Endothelial cell (in vitro differentiated cells): Measurements from ENCODE around the gene RFESD. TPM values are rescaled to one million over a fixed set of nuclear protein-coding genes. Genes with fewer than 3 reads are reported as not detected.

Experiments used
- DNase-seq: peaks from one replicate; pipeline ENCODE4 v3.0.0; 2021; ENCODE audit warnings: low spot score
- H3K27ac Mint-ChIP-seq: one replicate; pipeline ENCODE4 v1.8.0; 2021; ENCODE audit warnings: mixed read lengths, inconsistent platforms; ENCODE audit not compliant: unreplicated experiment
- H3K27me3 Mint-ChIP-seq: one replicate; pipeline ENCODE4 v1.8.0; 2021; ENCODE audit warnings: mild to moderate bottlenecking, moderate library complexity, mixed read lengths, inconsistent platforms; ENCODE audit not compliant: unreplicated experiment
- H3K36me3 Mint-ChIP-seq: one replicate; pipeline ENCODE4 v1.8.0; 2021; ENCODE audit warnings: mild to moderate bottlenecking, low read depth, mixed read lengths, inconsistent platforms; ENCODE audit not compliant: unreplicated experiment
- H3K4me1 Mint-ChIP-seq: one replicate; pipeline ENCODE4 v1.8.0; 2021; ENCODE audit warnings: mild to moderate bottlenecking, mixed read lengths, inconsistent platforms; ENCODE audit not compliant: unreplicated experiment
- H3K4me3 Mint-ChIP-seq: one replicate; pipeline ENCODE4 v1.8.0; 2021; ENCODE audit warnings: mild to moderate bottlenecking, mixed read lengths, inconsistent platforms; ENCODE audit not compliant: unreplicated experiment
- H3K9me3 Mint-ChIP-seq: one replicate; pipeline ENCODE4 v1.8.0; 2021; ENCODE audit warnings: mixed read lengths, inconsistent platforms; ENCODE audit not compliant: unreplicated experiment
- CTCF ChIP-seq: fragments of 200-600 bp; sonication (generic); IDR thresholded peaks from one replicate; pipeline ENCODE4 v1.5.0; 2021; ENCODE audit warnings: antibody characterized with exemption; ENCODE audit not compliant: unreplicated experiment
- long read RNA-seq: library from polyadenylated mRNA; unstranded; transcript quantifications from one replicate; pipeline ENCODE4 v2.0.0, GENCODE V29; 2020; ENCODE audit not compliant: unreplicated experiment
- total RNA-seq: library from RNA; stranded (reverse); fragmentation: NEBNext Ultra II Directional; extraction: Animal tissue kit (Norgen Biotek cat#: 25700); gene quantifications from one replicate; pipeline ENCODE4 v1.2.1, GENCODE V29; 2021; ENCODE audit not compliant: unreplicated experiment

The RFESD gene
- total RNA-seq: 0.97 TPM
- long read RNA-seq, partial matches to known transcripts: 0 of 1 reads
- long read RNA-seq, other reads (novel, unspliced or antisense): 0 of 1 reads

GRCh38 chr5:95646569-95647431 is at the start of gene RFESD:
Gene RFESD (plus strand): TSS chr5:95646777. CDS start chr5:95652272, 5,495 bp downstream.
- Mint-ChIP-seq H3K27me3 (no peaks in the 10 kb centered on the region), H3K27ac (no peak within 1 kb of the TSS), H3K9me3 (no peaks in the 10 kb centered on the region), H3K4me3 (peak within 1 kb of the TSS; percentile 84), H3K36me3 (no peaks in the 10 kb centered on the region), H3K4me1 (peaks cover 7% of the 10 kb centered on the region)
- DNase-seq: peak; percentile 95
- no peak for TF ChIP-seq CTCF

GRCh38 chr5:95599252-95599651 is 47.3 kb upstream of the RFESD start:
- no peak for DNase-seq
- H3K9me3 Mint-ChIP-seq: no peaks in the 10 kb centered on the region
- H3K36me3 Mint-ChIP-seq: no peaks in the 10 kb centered on the region
- no peaks in the 10 kb centered on the region for H3K27me3 Mint-ChIP-seq
- H3K27ac Mint-ChIP-seq: no peak overlapping the region
- no peak for TF ChIP-seq CTCF
- no peaks in the 10 kb centered on the region for H3K4me1 Mint-ChIP-seq
- no peak overlapping the region for H3K4me3 Mint-ChIP-seq

GRCh38 chr5:95600557-95600956 is 46.0 kb upstream of the RFESD start:
- Mint-ChIP-seq H3K36me3 (no peaks in the 10 kb centered on the region), H3K4me1 (no peaks in the 10 kb centered on the region), H3K9me3 (no peaks in the 10 kb centered on the region), H3K27ac (no peak overlapping the region), H3K27me3 (no peaks in the 10 kb centered on the region), H3K4me3 (no peak overlapping the region)
- no peak for TF ChIP-seq CTCF
- DNase-seq: no peak

GRCh38 chr5:95605786-95606185 is 40.8 kb upstream of the RFESD start:
- H3K27me3 Mint-ChIP-seq: peaks cover 2% of the 10 kb centered on the region
- no peaks in the 10 kb centered on the region for H3K4me1 Mint-ChIP-seq
- no peak for DNase-seq
- no peak overlapping the region for H3K4me3 Mint-ChIP-seq
- no peaks in the 10 kb centered on the region for H3K9me3 Mint-ChIP-seq
- TF ChIP-seq CTCF: no peak
- H3K27ac Mint-ChIP-seq: no peak overlapping the region
- H3K36me3 Mint-ChIP-seq: no peaks in the 10 kb centered on the region

GRCh38 chr5:95606419-95606818 is 40.2 kb upstream of the RFESD start:
- DNase-seq: no peak
- no peak for TF ChIP-seq CTCF
- Mint-ChIP-seq H3K9me3 (no peaks in the 10 kb centered on the region), H3K36me3 (no peaks in the 10 kb centered on the region), H3K4me3 (no peak overlapping the region), H3K4me1 (no peaks in the 10 kb centered on the region), H3K27ac (no peak overlapping the region), H3K27me3 (peaks cover 2% of the 10 kb centered on the region)
